HG03575 (cell line): ENCODE measurements around the gene CELSR1.

ENCODE experiments used
- ATAC-seq: cut with Tn5 transposase; IDR thresholded peaks from one replicate; pipeline ENCODE4 v1.9.1; 2021; ENCODE audit not compliant: unreplicated experiment, insufficient number of reproducible peaks, low FRiP score; ENCODE audit errors: extremely low read depth

Gene CELSR1

DNA sequence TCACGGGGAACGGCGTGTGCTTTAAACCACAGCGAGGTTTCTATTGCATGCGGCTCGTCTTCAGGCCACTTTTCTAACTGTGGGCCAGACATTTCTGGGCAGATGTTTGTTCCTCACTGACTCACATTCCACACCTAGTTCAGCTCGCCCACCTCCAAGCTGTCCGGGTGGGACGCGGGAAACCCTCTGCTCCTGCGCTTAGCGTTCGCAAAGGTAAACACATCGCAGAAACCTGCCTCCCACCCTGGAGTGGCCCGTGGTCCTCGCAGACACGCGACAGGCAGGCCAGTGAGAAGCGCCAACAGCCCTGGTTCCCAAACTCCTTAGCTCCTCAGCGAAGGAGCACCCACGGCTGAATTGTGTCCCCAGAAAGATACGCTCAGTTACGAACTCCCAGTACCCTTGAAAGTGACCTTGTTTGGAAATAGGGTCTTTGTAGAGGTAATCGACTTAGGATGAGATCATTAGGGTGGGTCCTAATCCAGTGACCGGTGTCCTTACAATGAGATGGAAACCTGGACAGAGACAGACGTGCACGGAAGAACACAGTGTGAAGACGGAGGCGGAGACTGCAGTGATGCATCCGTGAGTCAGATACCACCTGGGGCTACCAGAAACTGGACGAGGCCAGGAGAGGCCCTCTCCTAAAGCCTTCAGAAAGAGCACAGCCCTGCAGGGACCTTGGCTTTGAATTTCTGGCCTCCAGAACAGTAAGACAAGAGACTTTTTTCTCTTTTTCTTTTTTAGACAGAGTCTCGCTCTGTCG lies 82.7 kb downstream of the CELSR1 start:
- no peak for ATAC-seq

DNA sequence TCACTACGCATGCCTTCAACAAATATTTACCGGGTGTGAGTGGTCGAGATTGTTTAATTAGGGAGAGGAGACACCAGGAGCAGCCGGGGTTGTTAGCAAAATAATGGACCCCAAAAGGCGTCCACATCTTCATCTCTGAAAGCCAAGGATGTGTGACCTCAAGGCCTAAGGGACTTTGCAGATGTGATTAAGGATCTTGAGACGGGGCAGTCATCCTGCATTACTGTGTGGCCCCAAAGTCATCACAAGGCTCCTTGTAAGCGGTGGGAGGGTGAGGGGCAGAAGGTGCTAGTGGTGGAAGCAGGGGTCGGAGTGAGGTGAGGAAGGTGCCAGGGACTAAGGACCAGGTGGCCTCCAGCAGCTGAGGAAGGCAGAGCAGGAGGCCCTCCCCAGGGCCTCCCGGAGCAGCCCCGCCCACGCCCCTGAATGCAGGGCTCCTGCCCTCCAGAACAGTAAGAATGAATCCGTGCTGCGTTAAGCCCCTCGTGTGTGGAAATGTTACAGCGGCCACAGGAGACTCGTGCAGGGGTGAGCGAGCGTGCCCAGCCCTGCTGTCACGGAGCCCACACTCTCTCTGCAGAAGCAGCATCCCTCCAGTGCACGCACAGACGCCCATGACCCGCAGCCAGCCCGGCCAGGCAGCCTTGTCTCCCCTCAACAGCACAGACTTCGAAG lies 83.5 kb downstream of the CELSR1 start:
- ATAC-seq: no peak

DNA sequence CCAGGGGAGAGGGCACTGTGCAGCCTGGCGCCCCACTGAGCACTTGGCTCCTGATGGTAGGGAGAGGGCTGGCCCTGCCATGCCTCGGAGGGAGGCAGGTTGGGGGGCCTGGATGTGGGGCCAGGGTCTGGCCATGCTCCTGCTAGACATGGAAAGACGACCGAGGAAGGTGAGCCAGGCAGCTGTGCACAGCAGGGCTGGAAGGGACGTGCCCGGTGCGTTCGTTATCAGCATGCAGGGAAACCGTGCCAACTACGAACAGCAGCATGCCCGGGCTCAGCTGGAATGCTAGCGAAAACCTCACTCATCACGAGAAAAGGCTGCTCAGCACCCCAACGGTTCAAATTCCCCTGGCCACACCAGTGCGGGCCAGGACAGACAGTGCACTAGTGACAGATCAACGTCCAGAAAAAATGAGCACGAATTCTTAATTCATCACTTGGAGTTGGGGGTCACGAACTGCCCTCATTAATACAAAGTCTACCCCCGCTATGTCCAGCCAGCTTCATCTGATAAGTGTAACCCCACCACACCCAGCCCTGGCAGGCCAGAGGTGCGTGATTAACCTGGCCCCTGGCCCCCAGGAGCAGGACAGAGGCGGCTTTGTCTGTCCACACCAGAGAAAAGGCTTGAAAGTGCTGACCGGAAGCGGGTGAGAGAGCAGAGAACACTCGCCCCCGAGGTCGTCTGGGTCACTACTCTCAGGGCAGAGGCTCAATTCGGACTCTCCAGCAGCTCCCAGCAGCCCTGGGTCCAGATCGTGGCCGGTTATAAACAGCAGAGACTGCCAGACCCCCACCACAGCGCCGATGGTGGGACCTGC lies 84.2 kb downstream of the CELSR1 start:
- no peak for ATAC-seq

DNA sequence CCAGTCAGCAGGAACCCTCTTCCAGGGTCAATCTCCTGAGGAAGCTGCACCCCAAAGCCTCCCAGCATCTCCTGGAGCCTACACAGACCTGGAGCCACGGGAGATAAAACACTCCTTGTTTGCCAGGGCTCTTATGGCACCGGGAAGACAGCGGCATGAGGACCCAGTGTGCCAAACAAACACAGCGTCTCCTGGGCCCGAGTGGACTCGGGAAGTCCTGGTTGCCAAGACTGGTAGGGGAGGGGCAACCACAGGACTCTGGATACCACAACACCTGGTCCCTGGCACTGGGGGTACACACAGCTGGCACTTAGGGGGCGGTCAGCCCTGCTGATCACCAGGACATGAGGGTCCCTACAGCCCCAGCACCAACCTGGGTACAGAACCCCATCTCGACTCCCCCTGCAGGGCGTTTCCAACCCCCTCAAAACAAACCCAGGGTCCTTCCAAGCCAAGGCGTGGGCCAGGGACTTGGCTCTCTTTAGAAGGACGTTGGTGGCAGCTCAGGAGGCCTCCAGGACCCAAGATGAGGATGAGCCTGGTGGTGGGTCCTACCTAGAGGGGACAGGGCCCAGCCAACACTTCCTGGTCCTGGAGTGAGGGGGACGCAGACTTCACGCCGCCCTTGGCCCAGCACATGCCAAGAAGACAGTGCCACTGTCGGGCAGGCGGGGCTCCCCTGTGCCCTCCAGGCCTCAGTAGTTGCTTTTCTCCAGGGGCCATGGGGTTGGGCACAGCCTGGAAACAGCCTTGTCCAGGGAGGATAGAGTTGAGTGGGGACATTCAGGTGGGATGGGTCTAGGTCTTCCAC lies 85.0 kb downstream of the CELSR1 start:
- ATAC-seq: no peak

DNA sequence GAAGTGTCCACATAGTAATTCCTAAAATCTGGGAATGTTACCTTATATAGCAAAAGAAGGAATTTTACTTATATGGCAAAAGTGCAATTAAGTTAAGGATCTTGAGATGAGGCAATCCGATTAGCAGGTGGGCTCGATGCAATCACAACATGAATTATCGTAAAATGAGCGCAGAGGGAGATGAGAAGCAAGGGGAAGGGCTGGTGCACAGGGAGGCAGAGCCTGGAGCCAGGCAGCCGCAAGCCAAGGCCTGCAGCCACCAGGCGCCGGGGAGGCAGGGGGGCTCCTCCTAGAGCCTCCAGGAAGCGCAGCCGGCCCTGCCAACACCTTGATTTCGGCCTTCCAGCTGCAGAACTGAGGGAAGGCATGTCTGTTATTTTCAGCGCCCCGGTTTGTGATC lies 85.7 kb downstream of the CELSR1 start:
- no peak for ATAC-seq

DNA sequence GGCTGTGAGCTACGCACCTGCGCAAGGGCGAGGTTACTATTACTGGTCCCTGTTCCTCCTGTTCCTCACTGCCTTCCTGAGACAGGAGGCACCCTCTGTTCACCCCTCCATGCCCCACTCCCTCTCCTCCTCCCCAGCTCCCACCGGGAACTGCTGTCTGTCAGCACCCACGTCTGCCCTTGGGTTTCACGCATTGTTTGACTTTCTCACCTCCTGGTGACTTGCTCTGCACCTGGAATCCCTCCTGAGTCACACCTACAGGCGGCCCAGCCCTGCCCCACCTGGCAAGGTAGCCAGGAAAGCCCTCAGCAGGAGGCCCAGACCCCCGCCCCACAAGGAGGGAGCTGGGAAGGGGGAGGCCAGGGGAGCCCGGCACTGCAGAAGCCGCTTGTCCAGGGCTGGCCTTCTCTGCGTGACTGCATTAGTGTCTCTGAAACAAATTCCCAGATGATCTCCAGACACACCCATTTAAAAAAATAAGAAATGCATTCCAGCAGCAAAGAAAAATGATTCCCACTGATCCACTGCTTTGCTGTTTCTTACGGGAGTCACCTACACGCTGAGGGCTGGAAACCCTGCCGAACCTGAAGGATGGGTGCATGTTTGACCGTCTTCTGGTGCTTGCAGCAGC lies 86.4 kb downstream of the CELSR1 start:
- ATAC-seq: no peak

DNA sequence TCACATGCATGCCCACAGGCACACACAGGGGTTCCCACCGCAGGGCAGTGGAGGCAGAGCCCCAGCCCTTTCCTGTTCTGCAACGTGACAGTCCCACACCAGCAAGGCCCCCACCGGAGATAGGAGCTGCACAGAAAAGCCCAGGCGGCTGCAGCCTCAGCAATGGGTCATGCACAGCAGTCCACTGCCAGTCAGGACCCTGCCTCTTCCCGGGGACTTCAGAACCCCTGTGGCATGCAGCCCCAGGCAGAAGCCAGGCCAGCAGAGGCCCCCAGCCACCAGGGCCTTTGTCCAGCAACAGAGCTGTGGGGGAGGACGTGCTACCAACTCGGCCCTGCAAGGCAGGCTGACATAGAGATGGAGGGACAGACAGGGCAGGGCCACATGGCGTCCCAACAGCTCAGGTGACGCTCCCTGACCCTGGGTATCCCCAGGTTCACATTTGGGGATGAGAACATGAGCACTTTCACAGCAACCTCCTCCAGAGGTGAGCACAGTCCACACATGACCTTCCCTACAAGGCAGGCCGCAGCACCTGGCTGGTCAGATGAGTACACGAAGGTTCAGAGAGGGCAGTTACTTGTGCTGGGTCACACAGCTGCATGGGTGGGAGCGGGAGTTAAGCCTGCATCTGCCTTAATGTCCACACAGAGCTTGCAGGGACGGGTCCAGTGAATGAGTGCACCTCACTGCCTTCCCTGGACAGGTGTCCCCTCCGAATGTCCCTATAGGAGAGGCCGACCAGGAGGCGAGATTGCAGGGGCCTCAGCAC lies 87.3 kb downstream of the CELSR1 start:
- no peak for ATAC-seq

DNA sequence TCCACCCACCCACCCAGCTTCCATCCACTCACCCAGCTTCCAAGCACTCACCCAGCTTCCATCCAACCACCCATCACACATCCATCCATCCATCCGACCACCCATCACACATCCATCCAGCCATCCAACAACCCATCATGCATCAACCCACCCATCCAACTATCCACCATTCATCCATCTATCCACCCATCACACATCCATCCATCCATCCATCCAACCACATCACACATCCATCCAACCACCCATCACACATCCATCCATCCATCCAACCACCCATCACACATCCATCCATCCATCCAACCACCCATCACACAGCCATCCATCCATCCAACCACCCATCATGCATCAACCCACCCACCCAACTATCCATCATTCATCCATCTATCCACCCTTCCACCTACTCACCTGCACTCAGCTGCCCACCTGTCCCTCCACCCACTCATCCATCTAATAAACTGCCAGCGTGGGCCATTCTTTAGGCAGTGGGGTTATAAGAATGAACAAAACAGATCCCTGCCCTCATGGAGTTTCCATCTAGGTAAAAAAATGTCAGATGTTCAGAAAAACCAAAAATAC lies 88.2 kb downstream of the CELSR1 start:
- no peak for ATAC-seq

DNA sequence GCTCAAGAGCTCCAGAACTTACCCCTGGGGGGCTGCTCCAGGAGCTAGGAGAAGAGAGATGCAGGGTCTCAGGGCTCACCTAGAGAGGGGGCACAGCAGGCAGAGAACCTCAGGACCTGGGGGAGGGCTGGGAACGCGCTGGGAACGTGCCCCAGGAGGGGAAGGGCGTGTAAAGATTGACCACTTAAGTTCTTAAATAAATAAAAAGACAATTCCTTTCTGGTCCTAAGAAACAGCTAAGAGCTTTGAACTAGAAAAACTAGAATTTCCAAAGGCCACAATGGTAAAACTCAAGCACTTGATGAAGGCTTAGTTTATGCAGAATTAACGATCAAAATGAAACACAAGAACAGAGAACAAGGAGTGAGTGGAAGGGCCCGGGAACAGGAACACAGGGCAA lies 89.1 kb downstream of the CELSR1 start:
- no peak for ATAC-seq

DNA sequence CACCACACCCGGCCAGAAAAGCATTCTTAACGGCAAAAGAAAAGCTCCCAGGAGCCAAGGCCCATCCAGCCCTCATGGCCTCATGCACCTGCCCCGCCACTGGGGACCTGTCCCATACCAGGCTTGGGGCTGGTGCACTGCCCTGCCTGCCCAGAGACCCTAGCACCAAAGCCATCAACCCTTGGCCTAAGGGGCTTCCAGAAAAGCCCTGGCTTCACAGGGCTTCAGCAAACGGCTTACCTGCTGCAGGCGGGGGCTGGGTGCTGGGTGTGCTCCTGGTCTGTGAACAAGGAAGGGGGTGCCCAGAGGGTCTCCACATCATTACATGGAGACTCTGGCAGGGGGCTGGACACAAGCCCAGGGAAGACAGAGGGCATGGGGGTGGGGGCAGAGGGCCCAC lies 89.5 kb downstream of the CELSR1 start:
- ATAC-seq: no peak

DNA sequence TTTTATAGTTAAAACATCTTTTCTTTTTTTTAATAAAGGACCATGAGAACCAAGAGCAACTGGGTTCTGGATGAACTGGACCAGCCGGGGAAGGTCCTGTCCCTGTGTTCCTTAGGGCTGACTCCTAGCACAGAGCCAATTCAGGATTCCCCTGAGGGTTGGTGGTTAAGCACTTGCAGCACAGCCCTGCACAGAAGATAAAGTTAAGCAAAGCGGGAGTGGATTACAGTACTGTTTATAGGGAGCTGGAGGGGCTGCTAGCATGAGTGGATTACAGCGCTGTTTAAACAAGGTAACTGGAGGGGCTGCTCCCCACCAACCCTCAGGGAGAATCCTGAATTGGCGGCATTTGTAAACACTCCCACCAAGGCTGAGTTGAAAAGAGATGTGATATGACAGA lies 90.6 kb downstream of the CELSR1 start:
- no peak for ATAC-seq

DNA sequence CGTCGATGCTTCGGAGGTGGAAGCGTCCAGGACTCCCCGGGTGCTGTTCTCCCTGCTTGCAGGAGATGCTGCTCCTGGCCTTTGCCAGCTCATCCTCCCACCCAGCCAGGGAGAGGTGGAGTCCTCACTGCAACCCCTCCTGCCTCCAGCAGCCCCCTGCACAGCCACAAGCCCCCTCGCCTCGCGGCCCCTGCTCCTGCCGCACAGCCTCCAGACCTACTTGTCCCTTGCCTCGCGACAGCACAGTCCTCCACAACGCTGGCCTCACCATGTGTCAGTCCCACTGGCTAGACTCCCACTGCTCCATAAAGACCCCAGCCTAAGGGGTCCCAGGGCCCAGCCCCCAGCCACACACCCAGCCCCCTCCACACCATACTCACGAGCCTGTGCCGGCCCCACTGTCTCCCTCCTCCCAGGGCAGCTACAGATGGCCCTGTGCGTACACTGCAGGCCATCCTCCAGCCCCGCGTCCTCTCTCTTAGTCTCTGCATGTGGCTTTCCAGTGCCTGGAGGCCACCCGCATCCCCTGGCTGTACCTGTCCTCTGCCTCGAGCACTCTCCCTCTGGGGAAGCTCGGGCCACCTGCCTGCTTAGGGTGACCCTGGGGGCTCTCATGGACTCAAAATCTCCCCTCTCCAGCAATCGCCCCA lies 91.5 kb downstream of the CELSR1 start:
- no peak for ATAC-seq

DNA sequence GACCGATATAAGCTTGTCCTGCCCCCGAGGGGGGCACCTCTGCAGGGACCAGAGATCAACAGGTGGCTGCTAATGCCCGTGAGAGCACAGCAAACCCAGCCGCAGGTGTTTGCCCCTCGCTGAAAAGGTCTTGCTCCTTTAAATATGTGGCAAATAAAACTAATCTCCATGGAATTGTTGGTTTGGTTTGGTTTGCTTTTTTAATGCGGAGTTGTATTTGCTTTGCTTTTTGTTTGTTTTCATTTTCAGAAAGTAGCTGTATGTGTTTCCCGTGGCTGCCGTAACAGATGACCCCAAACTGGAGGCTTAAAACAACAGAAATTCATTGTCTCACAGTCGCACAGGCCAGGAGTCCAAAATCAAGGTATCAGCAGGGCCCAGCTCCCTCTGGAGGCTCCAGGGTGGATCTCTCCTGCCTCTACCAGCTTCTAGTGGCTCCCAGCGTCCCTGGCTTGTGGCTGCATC lies 93.0 kb downstream of the CELSR1 start:
- no peak for ATAC-seq

DNA sequence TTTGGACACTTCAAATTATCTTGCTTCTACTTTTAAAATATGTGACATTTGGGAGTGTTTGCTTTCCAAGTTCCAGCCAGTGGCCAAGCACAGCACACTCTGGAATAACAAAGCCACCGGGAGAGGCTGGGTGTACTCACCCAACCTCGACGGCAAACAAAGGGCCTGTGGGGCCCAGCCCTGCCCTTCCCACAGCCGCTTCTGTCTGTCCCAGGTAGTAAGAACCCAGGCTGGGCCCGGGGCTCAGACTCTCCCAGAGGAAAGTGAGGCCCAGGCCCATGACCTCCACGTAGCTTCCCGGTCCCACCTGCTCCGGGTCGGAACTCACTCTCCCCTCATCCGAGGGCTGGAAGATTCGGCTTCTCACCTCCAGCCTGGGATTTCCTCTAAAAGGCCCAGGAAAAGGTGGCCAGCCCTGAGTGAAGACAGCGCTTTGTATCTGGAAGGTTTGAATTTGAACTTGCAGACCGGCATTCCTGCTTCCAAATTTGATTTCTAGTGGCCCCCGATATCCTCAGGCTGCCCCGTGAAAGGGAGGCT lies 93.5 kb downstream of the CELSR1 start:
- no peak for ATAC-seq

DNA sequence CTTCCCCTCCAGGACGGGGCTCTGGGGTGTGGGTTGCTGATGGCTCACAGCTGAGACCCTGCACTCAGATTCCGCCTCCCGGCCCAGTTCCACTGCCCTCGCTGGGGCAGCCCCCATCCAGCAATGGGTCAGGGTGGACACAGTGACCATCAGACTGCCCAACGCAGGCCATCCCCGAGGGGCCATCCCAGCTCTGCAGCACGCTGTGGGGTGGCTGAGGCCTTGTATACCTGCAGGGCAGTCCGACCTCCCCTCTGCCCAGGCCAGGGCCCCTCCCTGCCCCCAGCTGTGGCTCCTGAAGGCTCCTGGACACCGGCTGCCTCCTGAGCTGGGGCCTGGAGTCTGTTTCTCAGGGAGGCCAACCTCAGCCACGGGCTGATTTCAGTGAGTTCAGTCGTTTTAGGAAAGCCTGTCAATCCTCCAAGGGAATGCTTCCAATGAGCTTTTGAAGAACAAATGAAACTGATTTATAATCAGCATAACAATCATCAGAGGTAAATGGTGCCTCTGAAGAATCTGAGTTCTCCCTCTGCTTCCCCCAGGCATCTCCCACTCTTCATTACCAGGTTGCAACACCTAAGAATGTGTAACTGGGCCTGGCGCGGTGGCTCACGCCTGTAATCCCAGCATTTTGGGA lies 95.1 kb downstream of the CELSR1 start:
- no peak for ATAC-seq
